Myometrial cell (primary cell): ENCODE data around the gene OTULINL. TPM values are rescaled to one million over a fixed set of nuclear protein-coding genes. Genes with fewer than 3 reads are reported as not detected.

Experiments
- total RNA-seq: library from RNA; depleted of rRNA; stranded (reverse); fragments of >200 nt; gene quantifications from 2 replicates; pipeline ENCODE4 v1.2.3, GENCODE V29; 2015

The OTULINL gene
- total RNA-seq, result 19.9 and 24.5 TPM in 2 replicates

GRCh38 chr5:14581106-14581890, at the start of gene OTULINL:
Gene OTULINL, plus strand, starts transcription at chr5:14581792. Its CDS starts 103 bp downstream, at chr5:14581895.

Other genes starting within 250 kb of the OTULINL start
- gene OTULIN, start 82.9 kb downstream of the OTULINL start, total RNA-seq, result 6.1 and 25.0 TPM in 2 replicates